Neural crest cell (in vitro differentiated cells): ENCODE measurements around the gene ALG5. TPM values are rescaled to one million over a fixed set of nuclear protein-coding genes. Genes with fewer than 3 reads are reported as not detected.

ENCODE experiments used
- DNase-seq: peaks from one replicate; pipeline ENCODE4 v3.0.0; 2021; ENCODE audit warnings: low read depth, mixed read lengths, low spot score
- H3K27ac Mint-ChIP-seq: one replicate; pipeline ENCODE4 v1.8.0; 2021; ENCODE audit warnings: mild to moderate bottlenecking, mixed read lengths; ENCODE audit not compliant: unreplicated experiment
- H3K27me3 Mint-ChIP-seq: 2 replicates; pipeline ENCODE4 v1.8.0; 2021; ENCODE audit warnings: low read depth, mild to moderate bottlenecking, mixed read lengths
- H3K36me3 Mint-ChIP-seq: 2 replicates; pipeline ENCODE4 v1.8.0; 2021; ENCODE audit warnings: low read depth, mild to moderate bottlenecking, mixed read lengths
- H3K4me1 Mint-ChIP-seq: 2 replicates; pipeline ENCODE4 v1.8.0; 2021; ENCODE audit warnings: mixed read lengths
- H3K4me3 Mint-ChIP-seq: one replicate; pipeline ENCODE4 v1.8.0; 2021; ENCODE audit warnings: mild to moderate bottlenecking, mixed read lengths
- H3K9me3 Mint-ChIP-seq: 2 replicates; pipeline ENCODE4 v1.8.0; 2021; ENCODE audit warnings: mixed read lengths
- total RNA-seq: library from RNA; stranded (reverse); gene quantifications from 2 replicates; pipeline ENCODE4 v1.2.1, GENCODE V29; 2021
- TF ChIP-seq, protein P1 (sequence below): fragments of 200-600 bp; sonication (generic); conservative IDR thresholded peaks from 2 replicates; pipeline ENCODE4 v1.5.0; 2021; ENCODE audit warnings: antibody characterized with exemption, mild to moderate bottlenecking

Gene ALG5
- total RNA-seq, 1 donor from 2014 or later = 31.1 TPM

DNA sequence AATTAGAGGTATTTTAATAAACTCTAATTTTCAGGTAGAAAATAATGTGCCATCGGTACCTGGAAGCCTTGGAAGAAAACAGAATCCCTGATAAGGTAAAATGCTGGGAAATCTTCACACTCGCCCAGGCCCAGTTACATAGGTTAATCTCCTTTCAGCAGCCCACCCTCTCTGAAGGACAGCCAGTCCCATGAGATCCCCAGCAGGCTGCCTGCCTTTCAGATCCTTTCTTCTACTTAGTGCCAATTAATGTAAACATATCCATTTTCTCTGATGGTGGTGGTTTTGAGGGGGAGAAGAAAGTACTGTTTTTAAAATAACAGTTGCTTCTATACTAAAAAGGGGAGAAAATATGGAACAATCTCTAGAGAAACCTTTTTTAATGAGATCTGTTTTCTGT lies 91.3 kb downstream of the ALG5 start:
- Mint-ChIP-seq H3K4me1 (no peaks in the 10 kb centered on the region), H3K36me3 (no peaks in the 10 kb centered on the region), H3K4me3 (no peak overlapping the region)

DNA sequence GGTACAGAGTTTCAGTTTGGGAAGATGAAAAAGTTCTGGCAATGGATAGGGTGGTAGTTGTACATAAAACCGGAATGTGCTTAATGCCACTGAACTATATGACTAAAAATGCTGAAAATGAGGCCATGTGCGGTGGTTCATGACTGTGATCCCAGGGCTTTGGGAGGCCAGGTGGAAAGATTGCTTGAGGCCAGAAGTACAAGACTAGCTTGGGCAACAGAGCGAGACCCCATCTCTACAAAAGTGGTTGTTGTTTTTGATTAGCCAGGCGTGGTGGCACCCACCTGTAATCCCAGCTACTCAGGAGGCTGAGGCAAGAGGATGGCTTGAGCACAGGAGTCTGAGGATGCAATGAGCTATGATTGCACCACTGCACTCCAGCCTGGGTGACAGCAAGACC lies 91.9 kb downstream of the ALG5 start:
- H3K27ac Mint-ChIP-seq = no peak overlapping the region
- H3K36me3 Mint-ChIP-seq = no peaks in the 10 kb centered on the region

More for the DNA sequence above, 91.3 kb downstream of the ALG5 start:
- TF ChIP-seq, protein P1, sequence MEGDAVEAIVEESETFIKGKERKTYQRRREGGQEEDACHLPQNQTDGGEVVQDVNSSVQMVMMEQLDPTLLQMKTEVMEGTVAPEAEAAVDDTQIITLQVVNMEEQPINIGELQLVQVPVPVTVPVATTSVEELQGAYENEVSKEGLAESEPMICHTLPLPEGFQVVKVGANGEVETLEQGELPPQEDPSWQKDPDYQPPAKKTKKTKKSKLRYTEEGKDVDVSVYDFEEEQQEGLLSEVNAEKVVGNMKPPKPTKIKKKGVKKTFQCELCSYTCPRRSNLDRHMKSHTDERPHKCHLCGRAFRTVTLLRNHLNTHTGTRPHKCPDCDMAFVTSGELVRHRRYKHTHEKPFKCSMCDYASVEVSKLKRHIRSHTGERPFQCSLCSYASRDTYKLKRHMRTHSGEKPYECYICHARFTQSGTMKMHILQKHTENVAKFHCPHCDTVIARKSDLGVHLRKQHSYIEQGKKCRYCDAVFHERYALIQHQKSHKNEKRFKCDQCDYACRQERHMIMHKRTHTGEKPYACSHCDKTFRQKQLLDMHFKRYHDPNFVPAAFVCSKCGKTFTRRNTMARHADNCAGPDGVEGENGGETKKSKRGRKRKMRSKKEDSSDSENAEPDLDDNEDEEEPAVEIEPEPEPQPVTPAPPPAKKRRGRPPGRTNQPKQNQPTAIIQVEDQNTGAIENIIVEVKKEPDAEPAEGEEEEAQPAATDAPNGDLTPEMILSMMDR = no peak
- Mint-ChIP-seq H3K27ac (no peak overlapping the region), H3K27me3 (no peaks in the 10 kb centered on the region), H3K9me3 (no peaks in the 10 kb centered on the region)
- no peak for DNase-seq

DNA sequence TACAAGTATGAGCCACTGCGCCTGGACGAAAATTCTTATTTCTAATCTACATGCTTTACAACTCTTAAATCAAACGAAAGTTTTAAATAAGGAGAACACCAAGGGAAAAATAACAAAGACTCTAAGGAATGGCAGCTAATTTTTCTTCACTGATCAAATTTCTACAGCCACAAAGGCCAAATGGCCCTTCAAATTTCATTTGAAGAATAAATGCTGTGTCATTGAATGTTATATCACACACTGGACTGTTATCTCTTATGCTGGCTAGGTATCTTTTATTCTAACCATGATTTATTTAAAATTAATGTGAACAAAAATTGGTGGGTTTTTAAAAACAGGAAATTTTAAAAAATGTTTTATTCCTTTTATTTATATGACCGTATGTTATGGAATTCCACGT lies 93.2 kb downstream of the ALG5 start:
- Mint-ChIP-seq H3K36me3 (no peaks in the 10 kb centered on the region), H3K27me3 (no peaks in the 10 kb centered on the region), H3K4me3 (no peak overlapping the region), H3K9me3 (peaks cover 5% of the 10 kb centered on the region), H3K27ac (no peak overlapping the region), H3K4me1 (no peaks in the 10 kb centered on the region)
- DNase-seq = no peak
- TF ChIP-seq, protein P1 = no peak

More for the DNA sequence above, 91.9 kb downstream of the ALG5 start:
- no peaks in the 10 kb centered on the region for H3K4me1 Mint-ChIP-seq
- no peaks in the 10 kb centered on the region for H3K27me3 Mint-ChIP-seq
- H3K4me3 Mint-ChIP-seq = no peak overlapping the region
- TF ChIP-seq, protein P1 = no peak
- DNase-seq = no peak
- no peaks in the 10 kb centered on the region for H3K9me3 Mint-ChIP-seq

DNA sequence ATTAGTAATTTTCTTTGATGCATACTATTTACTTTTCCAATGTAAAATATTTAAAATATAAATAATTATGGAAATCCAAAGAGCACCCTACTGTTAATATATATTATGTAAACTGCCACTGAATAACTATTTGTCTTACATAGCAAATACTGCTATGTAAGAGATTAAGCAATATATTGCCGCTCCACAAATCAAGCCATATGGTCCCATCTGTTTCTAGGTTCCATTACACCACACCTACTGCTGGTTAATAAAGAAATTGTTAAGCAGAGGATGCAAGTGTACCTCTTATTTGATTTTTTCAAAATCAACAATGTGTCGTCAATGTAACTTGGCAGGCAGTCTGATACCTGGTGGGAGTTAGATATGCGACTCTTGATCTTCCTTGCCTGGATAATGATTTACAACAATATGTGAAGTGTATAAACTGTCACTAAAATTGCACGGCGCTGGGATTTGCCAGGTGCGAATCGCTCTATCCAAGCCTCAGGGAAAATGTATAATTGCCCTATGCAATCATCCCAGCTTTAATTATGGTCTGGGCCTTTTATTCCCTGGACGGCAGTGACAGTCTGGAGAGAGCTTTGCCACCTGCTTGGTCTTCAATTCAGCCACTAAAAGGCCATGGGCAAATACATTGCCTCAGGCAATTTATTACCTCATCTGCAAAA lies 95.1 kb downstream of the ALG5 start:
- Mint-ChIP-seq H3K4me1 (no peaks in the 10 kb centered on the region), H3K9me3 (peaks cover 11% of the 10 kb centered on the region), H3K27me3 (no peaks in the 10 kb centered on the region), H3K27ac (no peak overlapping the region), H3K4me3 (no peak overlapping the region), H3K36me3 (no peaks in the 10 kb centered on the region)
- TF ChIP-seq, protein P1 = no peak
- no peak for DNase-seq

Other genes starting within 250 kb of the ALG5 start
- gene RFXAP, start 180.1 kb downstream of the ALG5 start, total RNA-seq = 13.9 and 17.1 TPM in 2 replicates
- 2.2 and 2.6 TPM in 2 replicates for gene SMAD9, start 79.1 kb downstream of the ALG5 start, total RNA-seq
- gene EXOSC8, start 1.4 kb upstream of the ALG5 start, total RNA-seq = 107 and 116 TPM in 2 replicates
- 86.5 and 87.3 TPM in 2 replicates for gene SUPT20H, start 60.3 kb upstream of the ALG5 start, total RNA-seq
- gene CSNK1A1L, start 106.3 kb upstream of the ALG5 start, total RNA-seq = not detected in 2 replicates